Measurements from ENCODE around the gene HSPA12A.

Gene HSPA12A

DNA sequence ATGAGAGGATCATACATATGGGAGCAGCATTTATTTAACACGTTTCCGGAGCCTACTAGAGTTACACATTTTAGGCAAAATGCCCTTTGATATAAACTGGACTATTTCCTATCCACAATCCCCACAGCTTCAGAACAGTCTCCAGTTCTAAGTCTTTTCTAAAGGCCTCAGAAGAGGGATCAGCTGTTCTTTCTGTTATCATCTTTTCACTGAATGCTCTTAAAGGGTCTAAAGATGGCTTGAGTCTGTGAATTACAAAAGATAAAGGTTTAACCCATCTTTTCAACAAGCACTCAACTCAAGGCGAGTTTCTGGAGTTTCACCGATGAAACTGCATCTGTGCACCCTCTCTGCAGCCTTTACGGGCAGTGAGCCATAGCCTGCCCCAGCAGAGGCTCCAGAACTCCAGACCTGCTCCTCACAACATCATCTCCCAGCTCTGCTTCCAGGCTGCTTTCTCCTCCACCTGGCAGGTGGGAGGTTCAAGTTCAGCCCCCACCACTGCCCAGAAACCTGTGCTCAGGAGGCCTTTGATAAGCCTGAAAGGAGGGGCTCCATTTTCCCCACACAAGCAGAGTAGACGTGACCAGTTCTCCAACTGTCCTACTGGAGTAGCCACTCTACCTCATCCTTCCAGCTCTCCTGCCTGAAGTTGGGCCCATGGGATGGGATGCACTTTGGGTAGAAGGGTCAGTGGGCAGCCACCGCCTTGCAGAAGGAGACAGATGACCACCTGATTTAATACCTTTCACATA, 53.4 kb downstream of the HSPA12A start:
- Mint-ChIP-seq H3K4me1 (ENCODE audit: low read depth) (no peaks in the 10 kb centered on the region), H3K27me3 (peaks cover 46% of the 10 kb centered on the region), H3K9me3 (no peaks in the 10 kb centered on the region), H3K27ac (no peak overlapping the region), H3K4me3 (no peak overlapping the region), H3K36me3 (ENCODE audit: low read depth) (no peaks in the 10 kb centered on the region)
- no peak for DNase-seq

- H3K4me1 Mint-ChIP-seq (ENCODE audit: low read depth), result no peaks in the 10 kb centered on the region
- H3K27ac Mint-ChIP-seq, result no peak overlapping the region
- DNase-seq, result no peak
- H3K36me3 Mint-ChIP-seq (ENCODE audit: low read depth), result no peaks in the 10 kb centered on the region
- H3K4me3 Mint-ChIP-seq, result no peak overlapping the region
- H3K27me3 Mint-ChIP-seq, result peaks cover 51% of the 10 kb centered on the region
- no peaks in the 10 kb centered on the region for H3K9me3 Mint-ChIP-seq
Measured at GRCh38 chr10:116688241-116688711, 54.1 kb downstream of the HSPA12A start.

DNA sequence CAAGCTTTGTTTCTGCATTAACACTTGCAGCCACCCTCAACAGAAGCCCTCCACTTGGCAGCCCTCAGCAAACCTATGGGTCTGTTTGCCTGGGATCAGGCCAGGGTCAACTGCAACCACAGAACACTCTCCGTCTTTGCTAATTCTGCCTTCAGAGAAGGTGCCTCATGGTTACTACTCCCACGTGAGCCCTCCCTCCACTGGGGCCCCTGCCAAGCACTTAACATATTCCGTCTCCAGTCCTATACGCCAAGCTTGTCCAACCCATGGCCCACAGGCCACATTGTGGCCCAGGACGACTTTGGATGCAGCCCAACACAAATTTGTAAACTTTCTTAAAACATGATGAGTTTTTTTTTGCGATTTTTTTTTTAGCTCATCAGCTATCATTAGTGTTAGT, 54.7 kb downstream of the HSPA12A start:
- no peaks in the 10 kb centered on the region for H3K4me1 Mint-ChIP-seq (ENCODE audit: low read depth)
- no peaks in the 10 kb centered on the region for H3K9me3 Mint-ChIP-seq
- no peak for DNase-seq
- H3K27me3 Mint-ChIP-seq, result peaks cover 54% of the 10 kb centered on the region
- no peak overlapping the region for H3K4me3 Mint-ChIP-seq
- H3K27ac Mint-ChIP-seq, result no peak overlapping the region
- H3K36me3 Mint-ChIP-seq (ENCODE audit: low read depth), result no peaks in the 10 kb centered on the region

DNA sequence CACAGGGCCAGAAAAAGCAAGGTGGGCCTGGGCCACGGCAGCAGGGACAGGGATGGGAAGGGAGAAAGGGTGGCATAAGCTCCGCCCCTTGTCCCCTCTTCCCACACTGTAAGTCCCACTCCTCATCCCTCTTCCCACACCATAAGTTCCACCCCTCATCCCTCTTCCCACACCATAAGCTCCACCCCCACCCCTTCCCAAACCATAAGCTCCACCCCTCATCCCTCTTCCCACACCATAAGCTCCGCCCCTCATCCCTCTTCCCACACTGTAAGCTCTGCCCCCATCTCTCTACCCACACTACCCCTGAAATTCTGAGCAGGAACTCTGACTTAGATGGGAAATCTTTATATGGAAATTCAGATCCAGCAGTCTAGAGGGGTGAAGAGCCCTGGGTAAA, 55.7 kb downstream of the HSPA12A start:
- no peak for DNase-seq
- H3K9me3 Mint-ChIP-seq, result no peaks in the 10 kb centered on the region
- H3K4me1 Mint-ChIP-seq (ENCODE audit: low read depth), result no peaks in the 10 kb centered on the region
- no peaks in the 10 kb centered on the region for H3K36me3 Mint-ChIP-seq (ENCODE audit: low read depth)
- peaks cover 46% of the 10 kb centered on the region for H3K27me3 Mint-ChIP-seq
- H3K27ac Mint-ChIP-seq, result no peak overlapping the region
- no peak overlapping the region for H3K4me3 Mint-ChIP-seq

DNA sequence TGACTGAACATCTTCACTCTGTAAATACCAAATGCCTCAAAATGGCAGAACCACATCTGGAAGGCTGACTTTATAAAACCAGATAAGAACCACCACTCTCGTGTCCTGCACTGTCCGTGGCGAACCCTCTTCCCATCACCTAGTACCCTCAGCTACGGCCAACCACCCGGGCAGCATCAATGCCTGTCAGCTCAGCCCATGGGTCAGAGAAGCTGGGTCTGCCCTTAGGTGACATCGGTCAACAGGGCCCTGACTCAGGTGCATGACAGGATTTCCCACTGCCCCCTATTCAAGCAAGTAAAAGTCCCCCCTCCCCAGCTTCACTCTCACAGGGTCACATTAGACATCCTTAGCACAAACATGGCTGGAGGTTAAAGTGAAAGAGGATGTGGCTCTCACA, 56.6 kb downstream of the HSPA12A start:
- Mint-ChIP-seq H3K4me3 (no peak overlapping the region), H3K27ac (no peak overlapping the region), H3K27me3 (peaks cover 38% of the 10 kb centered on the region)

DNA sequence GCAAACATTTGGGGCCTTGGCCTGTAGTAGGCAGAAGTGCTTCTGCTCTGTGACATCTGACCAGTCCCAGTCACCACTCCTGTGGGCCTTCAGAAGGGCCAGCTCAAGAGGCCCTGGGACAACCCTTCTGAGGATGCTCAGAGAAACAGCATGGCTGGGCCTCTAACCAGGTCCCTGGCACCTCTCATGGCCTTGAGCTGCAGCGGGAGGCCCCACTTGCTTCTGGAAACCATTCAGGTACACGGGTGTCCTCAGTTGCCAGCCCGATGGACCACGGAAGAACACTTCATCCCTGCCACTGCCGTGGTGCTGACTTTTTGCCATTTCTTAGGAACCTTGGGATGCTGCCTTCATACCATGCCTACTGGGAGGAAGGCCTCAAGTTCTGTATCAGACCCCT, 57.6 kb downstream of the HSPA12A start:
- Mint-ChIP-seq H3K9me3 (no peaks in the 10 kb centered on the region), H3K27ac (no peak overlapping the region), H3K27me3 (peaks cover 34% of the 10 kb centered on the region), H3K4me3 (no peak overlapping the region), H3K36me3 (ENCODE audit: low read depth) (no peaks in the 10 kb centered on the region), H3K4me1 (ENCODE audit: low read depth) (no peaks in the 10 kb centered on the region)
- no peak for DNase-seq

More for the DNA sequence above, 56.6 kb downstream of the HSPA12A start:
- H3K9me3 Mint-ChIP-seq, result no peaks in the 10 kb centered on the region
- H3K4me1 Mint-ChIP-seq (ENCODE audit: low read depth), result no peaks in the 10 kb centered on the region
- no peaks in the 10 kb centered on the region for H3K36me3 Mint-ChIP-seq (ENCODE audit: low read depth)
- no peak for DNase-seq

GRCh38 chr10:116683821-116684220, 58.5 kb downstream of the HSPA12A start:
- H3K27ac Mint-ChIP-seq, result no peak overlapping the region
- no peak overlapping the region for H3K4me3 Mint-ChIP-seq
- H3K9me3 Mint-ChIP-seq, result no peaks in the 10 kb centered on the region

DNA sequence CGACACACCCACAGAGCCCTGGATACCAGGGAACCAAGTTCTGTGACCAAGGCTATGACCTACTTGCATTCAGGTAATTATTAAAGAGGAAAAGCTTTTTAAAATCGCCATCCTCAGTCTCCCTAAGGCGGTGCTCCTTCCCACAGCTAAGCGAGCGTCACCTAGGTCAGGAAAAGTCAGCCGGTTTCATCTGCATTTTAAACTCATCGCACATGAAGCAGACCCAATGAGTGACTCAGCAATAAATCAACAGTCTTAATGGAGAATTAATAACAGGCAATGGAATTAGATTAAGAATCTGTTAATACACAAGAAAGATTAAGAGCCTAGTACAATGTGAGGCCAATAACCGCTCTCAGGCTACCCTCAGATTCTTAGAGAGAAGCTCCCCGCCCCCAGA, 59.2 kb downstream of the HSPA12A start:
- Mint-ChIP-seq H3K4me3 (no peak overlapping the region), H3K36me3 (ENCODE audit: low read depth) (no peaks in the 10 kb centered on the region), H3K4me1 (ENCODE audit: low read depth) (no peaks in the 10 kb centered on the region), H3K27me3 (peaks cover 21% of the 10 kb centered on the region), H3K27ac (no peak overlapping the region), H3K9me3 (no peaks in the 10 kb centered on the region)
- DNase-seq, result no peak

More at GRCh38 chr10:116683821-116684220, 58.5 kb downstream of the HSPA12A start:
- Mint-ChIP-seq H3K27me3 (peaks cover 28% of the 10 kb centered on the region), H3K4me1 (ENCODE audit: low read depth) (no peaks in the 10 kb centered on the region), H3K36me3 (ENCODE audit: low read depth) (no peaks in the 10 kb centered on the region)
- no peak for DNase-seq

DNA sequence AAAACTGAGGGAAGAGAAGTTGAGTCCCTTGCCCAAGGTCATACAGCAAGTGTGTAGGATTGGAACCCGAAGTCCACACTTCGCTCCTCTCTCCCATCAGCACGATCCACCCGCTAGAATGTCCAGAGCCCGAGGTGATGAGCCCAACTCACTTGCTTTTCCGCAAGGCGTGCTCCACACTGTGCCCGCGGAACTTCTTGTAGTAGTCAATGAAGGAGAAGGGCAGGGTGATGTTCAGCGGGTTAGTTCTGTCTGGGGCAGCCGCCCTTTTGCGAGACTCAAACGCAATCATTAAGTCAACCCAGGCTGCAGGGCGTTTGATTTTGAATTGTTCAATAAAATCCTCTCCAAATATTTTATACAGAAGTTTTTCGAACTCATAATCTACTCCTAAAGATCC, 63.0 kb downstream of the HSPA12A start:
- no peaks in the 10 kb centered on the region for H3K4me1 Mint-ChIP-seq (ENCODE audit: low read depth)
- no peak overlapping the region for H3K4me3 Mint-ChIP-seq

GRCh38 chr10:116676633-116677032, 65.7 kb downstream of the HSPA12A start:
- H3K4me3 Mint-ChIP-seq, result no peak overlapping the region
- no peaks in the 10 kb centered on the region for H3K4me1 Mint-ChIP-seq (ENCODE audit: low read depth)

More for the DNA sequence above, 63.0 kb downstream of the HSPA12A start:
- Mint-ChIP-seq H3K27ac (no peak overlapping the region), H3K36me3 (ENCODE audit: low read depth) (no peaks in the 10 kb centered on the region), H3K27me3 (peaks cover 12% of the 10 kb centered on the region), H3K9me3 (no peaks in the 10 kb centered on the region)
- DNase-seq, result no peak

GRCh38 chr10:116676118-116676517, 66.2 kb downstream of the HSPA12A start:
- Mint-ChIP-seq H3K27me3 (peaks cover 15% of the 10 kb centered on the region), H3K4me1 (ENCODE audit: low read depth) (no peaks in the 10 kb centered on the region), H3K4me3 (no peak overlapping the region), H3K36me3 (ENCODE audit: low read depth) (no peaks in the 10 kb centered on the region), H3K9me3 (no peaks in the 10 kb centered on the region), H3K27ac (no peak overlapping the region)
- DNase-seq, result no peak

More at GRCh38 chr10:116676633-116677032, 65.7 kb downstream of the HSPA12A start:
- Mint-ChIP-seq H3K27ac (no peak overlapping the region), H3K9me3 (no peaks in the 10 kb centered on the region), H3K27me3 (peaks cover 10% of the 10 kb centered on the region), H3K36me3 (ENCODE audit: low read depth) (no peaks in the 10 kb centered on the region)
- no peak for DNase-seq

GRCh38 chr10:116674901-116675423, 67.4 kb downstream of the HSPA12A start:
- peaks cover 24% of the 10 kb centered on the region for H3K27me3 Mint-ChIP-seq
- H3K4me3 Mint-ChIP-seq, result no peak overlapping the region
- H3K27ac Mint-ChIP-seq, result no peak overlapping the region
- H3K36me3 Mint-ChIP-seq (ENCODE audit: low read depth), result no peaks in the 10 kb centered on the region
- no peaks in the 10 kb centered on the region for H3K4me1 Mint-ChIP-seq (ENCODE audit: low read depth)
- no peaks in the 10 kb centered on the region for H3K9me3 Mint-ChIP-seq
- DNase-seq, result no peak

GRCh38 chr10:116673866-116674265, 68.5 kb downstream of the HSPA12A start:
- Mint-ChIP-seq H3K36me3 (ENCODE audit: low read depth) (no peaks in the 10 kb centered on the region), H3K4me3 (no peak overlapping the region), H3K4me1 (ENCODE audit: low read depth) (no peaks in the 10 kb centered on the region), H3K9me3 (no peaks in the 10 kb centered on the region), H3K27ac (no peak overlapping the region), H3K27me3 (peaks cover 31% of the 10 kb centered on the region)
- no peak for DNase-seq

DNA sequence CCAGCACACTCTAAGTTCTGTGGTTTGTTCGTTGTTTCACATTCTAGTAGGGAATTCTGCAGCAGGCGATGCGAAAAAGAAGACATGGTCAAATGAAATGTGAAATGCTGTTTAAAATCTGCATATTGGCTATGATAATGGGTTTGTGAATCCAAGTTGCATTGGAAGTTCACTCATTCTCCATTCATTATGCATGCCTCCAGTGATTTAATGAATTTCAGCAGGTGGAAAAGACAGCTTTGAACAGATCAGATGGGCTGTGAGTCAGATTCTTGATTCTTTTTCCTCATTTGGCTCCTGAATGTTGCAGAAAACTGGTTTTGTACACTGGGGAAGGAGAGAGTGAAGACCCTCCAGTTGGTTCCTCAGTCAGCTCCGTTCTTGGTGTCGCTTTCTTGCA, 69.5 kb downstream of the HSPA12A start:
- Mint-ChIP-seq H3K9me3 (no peaks in the 10 kb centered on the region), H3K4me3 (no peak overlapping the region), H3K27me3 (peaks cover 41% of the 10 kb centered on the region), H3K27ac (no peak overlapping the region), H3K36me3 (ENCODE audit: low read depth) (no peaks in the 10 kb centered on the region), H3K4me1 (ENCODE audit: low read depth) (no peaks in the 10 kb centered on the region)
- DNase-seq, result no peak

DNA sequence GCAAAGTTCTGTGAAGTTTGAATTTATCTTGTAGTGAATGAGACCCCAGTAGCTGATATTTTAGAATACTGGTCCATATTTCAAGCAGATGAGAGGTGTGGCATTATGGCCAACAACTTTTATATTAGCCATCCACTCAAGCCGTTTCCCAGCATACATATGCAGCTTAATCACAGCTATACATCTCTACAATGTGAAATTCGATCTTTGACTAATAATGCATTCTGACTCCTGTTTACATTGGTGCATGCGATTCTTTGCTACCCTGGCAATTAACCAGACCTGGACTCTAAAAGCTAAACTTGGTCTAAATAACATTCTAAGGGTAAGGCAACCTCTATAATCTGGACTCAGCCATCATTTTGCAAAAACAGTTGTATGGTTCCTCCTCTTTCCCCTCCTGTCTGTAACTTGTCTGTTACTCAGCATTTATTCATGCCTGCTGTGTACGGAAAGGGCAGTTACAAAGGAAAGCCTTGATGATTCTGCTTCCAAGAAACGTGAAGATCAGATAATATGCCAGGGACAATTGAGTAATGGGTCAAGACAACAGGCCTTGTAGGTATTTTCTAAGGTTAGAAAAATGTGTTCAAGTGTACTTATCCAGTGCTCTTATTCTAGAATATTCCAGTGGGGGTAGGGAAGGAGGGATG, 71.0 kb downstream of the HSPA12A start:
- no peaks in the 10 kb centered on the region for H3K36me3 Mint-ChIP-seq (ENCODE audit: low read depth)
- H3K4me1 Mint-ChIP-seq (ENCODE audit: low read depth), result no peaks in the 10 kb centered on the region
- no peaks in the 10 kb centered on the region for H3K9me3 Mint-ChIP-seq
- peaks cover 42% of the 10 kb centered on the region for H3K27me3 Mint-ChIP-seq
- DNase-seq, result no peak
- H3K27ac Mint-ChIP-seq, result no peak overlapping the region
- no peak overlapping the region for H3K4me3 Mint-ChIP-seq

All from activated T-cell treated with anti-CD3 and anti-CD28 coated beads, Interleukin-2, amount 50 U/mL, for 24 hours (primary cell).